GM18499 (cell line): Measurements from ENCODE around the gene PDZRN4.

Experiments used
- ATAC-seq: cut with Tn5 transposase; IDR thresholded peaks from one replicate; pipeline ENCODE4 v1.9.1; 2021; ENCODE audit warnings: moderate number of reproducible peaks; ENCODE audit not compliant: insufficient read depth, unreplicated experiment

The PDZRN4 gene

DNA sequence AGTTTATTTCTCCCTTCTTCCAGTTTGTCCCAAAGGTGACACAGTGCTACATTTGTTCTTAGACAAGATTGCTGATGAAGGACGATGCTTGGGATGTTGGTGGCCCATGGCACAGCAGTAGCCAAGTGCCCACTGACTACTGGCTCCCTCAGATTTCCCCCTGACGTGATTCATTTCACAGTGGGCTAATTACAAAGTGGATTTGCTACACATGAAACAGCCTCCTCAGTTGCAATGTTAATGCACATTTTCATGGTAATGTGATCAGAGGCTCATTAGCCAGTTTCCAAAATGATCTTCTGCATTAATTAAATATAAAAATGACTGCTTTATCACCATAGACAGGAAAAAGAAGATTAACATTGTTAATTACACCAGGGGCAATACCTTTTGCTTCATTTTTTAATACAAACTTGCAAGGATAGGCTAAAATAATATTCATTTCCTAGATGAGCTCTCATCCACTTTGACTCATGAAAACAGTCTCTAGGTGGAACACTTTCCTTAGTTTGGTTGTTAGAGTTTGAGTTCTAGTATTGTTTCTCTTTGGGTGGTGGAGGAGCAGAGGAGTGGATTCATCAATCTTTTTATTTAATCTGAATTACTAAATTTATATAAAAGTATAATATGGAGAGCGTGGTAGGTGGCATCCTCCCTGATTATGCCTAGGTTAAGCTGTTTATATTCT, 250.9 kb downstream of the PDZRN4 start:
- ATAC-seq: no peak

DNA sequence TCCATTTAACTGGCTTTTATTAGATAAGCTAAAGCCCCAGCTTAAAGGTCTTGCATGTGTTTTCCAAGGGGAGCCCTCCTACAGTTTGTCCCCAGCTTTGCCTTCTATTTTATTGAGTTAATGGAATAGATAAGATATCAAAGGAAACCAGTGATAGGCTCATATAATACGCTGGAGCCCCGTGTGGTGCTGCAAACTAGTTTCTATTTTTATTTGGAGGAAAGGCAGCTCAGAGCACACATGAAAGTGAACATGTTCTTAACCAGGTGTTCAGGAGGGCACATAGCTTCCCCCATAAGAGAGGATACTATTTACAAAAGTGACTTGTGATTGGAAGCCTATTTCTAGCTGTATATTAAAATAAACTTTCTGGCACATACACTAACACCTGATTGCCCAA, 251.7 kb downstream of the PDZRN4 start:
- ATAC-seq: no peak

GRCh38 chr12:41441180-41441579, 253.1 kb downstream of the PDZRN4 start:
- no peak for ATAC-seq

DNA sequence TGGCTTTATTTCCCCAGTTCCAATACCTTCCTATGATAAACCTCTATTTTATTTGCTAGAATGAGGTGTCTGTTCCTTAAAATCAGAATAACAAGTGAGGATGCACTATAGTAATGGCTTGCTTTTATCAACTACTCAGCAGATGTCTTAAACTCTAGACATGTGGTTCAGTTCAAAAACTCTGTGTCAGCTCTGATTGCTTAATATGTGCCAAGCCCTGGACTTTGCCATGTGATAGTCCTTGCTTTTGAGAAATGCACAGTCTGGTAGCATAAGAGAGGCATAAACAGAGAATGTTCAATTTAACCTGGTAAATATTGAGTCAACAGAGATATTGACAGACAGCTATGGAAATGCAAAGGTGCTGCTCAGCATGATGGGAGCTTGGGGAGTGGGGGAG, 254.8 kb downstream of the PDZRN4 start:
- ATAC-seq: no peak

- ATAC-seq: no peak
Observed at GRCh38 chr12:41443690-41444089, 255.6 kb downstream of the PDZRN4 start.

- ATAC-seq: no peak
Observed at GRCh38 chr12:41452838-41453407, 264.8 kb downstream of the PDZRN4 start.

GRCh38 chr12:41453409-41453808, 265.3 kb downstream of the PDZRN4 start:
- ATAC-seq: no peak

DNA sequence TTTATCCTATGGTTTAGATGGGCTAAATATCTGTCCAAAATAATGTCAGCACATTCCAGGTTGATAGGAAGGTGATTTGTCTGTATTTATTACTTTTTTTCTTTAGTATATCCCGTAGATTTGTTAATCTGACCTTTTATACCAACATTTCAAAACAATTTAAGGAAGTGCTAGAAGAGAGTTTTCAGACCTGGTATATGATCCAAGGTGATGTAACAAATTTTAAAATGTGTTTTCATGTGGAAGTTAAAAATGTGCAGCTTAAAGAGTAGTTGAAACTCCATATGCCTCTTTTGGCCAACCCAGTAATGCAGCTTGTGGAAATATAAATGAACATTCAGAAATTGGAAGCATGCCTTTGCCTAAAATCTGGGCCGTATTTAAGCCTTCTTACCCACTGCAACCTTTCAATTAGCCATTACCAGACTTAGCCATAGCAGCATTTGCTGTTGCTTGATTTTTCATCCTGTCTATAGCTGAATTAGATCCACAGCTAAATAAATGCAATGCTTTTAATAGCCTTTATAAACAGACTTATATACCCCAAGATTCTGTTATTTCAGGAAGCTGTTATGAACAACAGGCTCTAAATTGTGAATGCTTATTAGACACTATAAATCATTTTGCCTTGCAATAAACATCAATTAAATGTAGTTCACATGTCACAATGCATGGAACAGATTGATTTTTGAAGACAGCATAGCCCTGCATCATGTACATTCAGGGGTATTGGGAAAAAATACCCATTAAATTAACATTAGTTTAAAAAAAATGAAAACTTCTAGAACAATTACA, 271.2 kb downstream of the PDZRN4 start:
- ATAC-seq: no peak

DNA sequence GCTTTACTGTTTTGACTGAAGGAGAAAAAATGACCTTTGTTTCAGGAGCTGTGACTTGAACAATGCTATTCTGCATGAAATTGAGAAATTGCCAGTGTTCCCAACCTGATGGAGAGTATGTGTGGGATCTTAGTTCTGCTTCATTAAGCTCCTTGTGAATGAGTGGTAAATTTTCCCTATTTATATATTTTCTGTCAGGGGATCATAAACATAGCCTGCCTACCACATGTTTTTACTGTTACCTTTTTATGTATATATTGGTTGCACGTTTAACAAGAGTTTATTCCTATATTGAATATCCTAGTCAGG, 271.7 kb downstream of the PDZRN4 start:
- ATAC-seq: no peak

DNA sequence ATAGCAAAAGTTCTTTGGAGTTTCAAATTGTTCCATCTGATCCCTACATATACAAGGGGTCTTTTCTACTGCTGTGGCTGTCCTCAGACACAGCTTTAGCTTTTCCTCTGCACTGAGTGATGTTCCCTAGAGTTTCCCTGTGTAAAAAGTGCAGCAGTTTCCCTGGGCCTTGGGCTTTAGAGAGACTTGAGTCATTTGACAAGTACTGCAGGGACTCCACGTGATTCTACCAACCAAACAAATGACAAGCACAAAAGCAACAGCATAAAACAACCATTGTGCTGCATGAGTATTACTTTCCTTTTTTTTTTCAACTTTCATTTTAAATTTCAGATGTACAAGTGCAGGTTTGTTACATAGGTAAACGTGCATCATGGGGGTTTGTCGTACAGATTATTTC, 272.8 kb downstream of the PDZRN4 start:
- ATAC-seq: no peak

GRCh38 chr12:41462312-41462711, 274.2 kb downstream of the PDZRN4 start:
- no peak for ATAC-seq

DNA sequence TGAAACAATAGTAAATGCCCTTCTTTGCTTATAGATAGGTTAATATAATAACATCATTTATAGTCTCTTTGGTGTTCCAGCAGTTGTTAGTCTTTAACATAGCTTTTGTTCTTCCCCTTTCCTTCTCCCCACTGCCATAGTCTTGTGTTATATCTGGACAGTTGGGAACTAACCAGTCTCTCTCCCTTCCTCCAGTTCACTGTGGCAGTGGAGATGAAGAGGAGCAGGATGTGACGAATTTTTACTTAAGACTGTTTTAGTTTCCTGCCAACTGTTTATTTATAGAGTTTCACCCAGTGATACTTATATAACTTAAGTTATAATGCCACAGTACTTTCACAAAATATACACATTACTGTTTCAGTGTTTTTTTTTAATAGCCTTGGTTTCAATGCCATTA, 277.4 kb downstream of the PDZRN4 start:
- ATAC-seq: no peak

DNA sequence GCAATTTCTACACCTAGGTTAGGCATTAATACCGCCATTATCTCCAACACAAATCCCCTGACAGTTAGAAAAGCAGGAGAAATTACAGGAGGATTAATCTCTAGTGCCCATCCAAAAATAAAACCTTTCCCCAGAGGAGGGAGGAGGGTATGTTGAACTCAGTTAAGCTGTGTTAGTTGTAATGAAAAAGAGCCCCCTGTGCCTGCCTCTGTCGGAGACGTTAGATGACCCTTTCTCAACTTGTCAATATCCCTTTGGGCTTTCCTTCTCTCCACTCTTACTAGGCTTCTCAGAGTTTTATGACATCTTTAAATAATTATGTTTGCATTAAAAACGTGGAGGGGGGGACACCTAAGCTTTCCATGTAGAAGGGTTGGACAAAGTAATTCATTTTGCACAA, 278.2 kb downstream of the PDZRN4 start:
- no peak for ATAC-seq

DNA sequence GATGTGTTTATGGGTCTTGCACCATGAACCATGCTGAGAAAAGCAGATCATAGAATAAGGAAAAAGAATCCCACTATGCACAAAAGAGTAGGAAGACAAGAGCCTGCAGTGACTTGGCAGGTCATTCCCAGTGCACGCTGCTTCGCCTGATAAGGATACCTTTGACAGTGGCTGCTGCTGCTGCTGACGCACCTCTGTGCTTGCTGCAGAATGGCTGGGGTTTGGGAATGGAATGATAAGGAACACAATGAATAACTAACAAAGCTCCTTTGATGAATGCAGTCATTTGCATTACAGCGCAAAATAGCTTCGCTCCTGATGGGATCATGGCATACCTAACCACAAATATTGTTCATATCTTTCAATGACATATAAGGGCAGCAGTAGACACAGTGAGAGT, 278.7 kb downstream of the PDZRN4 start:
- ATAC-seq: no peak

- no peak for ATAC-seq
Observed at GRCh38 chr12:41467591-41468325, 279.6 kb downstream of the PDZRN4 start.

DNA sequence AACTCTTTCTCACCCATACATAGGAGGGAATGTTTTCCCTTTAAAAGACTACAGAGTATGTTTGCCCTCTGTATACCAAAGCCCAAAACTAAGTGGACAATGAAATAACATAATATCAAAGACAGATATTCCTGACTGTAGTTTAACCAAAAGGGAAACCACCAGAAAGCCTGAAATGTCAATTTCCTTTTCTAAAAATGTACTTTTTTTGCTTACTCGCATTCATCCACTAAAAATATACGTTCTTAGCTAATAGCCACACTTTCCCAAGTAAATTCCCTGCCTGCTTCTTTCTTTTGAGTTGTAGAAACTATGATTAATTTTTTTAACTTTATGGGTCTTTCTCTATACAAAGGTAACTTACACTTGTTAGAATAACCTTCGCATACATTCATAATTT, 280.2 kb downstream of the PDZRN4 start:
- ATAC-seq: no peak

- ATAC-seq: no peak
Observed at GRCh38 chr12:41468756-41469155, 280.6 kb downstream of the PDZRN4 start.

- ATAC-seq: no peak
Observed at GRCh38 chr12:41473441-41473840, 285.3 kb downstream of the PDZRN4 start.

DNA sequence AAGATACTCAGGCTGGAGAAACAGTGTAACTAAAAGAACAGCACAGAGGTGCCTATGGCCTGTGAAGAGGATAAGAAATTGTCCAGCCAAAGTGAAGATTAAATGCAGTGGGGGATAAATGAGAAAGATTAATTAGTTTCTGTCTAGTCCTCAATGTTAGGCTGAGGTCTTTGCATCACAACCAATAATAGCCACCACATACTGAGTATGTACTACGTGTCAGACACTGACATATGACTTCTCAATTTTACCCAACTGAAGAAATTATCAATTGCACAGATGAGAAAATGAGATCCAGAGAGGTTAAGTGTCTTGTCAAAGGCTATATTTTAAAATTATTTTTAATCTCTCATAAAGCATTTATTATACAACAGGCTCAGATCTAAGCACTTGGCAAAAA, 285.9 kb downstream of the PDZRN4 start:
- ATAC-seq: no peak

DNA sequence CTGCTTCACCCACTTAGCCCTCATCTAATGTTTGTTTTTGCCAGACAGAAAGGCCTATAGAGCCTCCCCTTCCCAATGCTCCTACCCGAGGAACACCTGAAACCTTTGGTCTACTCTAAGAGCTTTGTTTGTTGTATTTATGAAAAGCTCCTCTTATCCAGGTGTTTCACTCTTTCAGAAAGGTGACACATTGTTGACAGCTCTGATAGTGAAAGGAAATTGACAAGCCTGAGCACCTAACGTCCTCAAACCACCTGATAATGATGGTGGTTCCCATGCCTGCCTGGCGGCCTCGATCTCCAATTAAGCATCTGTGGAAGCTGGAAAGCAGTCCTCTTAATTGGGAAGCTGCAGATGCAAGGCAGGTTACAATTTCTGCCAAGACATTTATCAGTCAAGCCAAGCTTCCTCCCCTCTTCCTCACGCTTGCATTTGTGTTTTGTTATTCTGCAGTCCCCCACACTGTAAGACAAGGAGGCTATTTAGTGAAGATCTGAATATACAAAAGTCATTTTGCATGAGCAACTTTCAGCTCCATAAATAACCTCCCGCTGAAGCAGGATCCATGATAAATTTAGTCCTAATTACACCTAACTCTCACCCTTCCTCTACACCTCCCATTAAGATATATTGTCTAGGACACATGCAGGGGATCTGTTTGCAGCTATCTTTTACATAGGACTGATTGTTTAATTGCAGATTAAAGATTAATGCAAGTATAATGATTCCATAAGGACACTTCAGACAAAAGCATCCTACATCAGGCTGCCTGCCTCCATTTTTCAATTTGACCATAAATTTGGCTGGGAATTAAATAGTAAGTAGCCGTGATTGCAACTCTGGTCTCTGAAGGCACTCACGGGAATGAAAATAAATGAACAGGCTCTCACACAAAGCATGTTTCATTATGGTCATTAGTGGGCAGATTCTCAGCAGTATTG, 288.6 kb downstream of the PDZRN4 start:
- no peak for ATAC-seq
